NCI-H128 (cell line): Measurements from ENCODE around the gene SYNDIG1.

Source experiments
- DNase-seq: peaks from one replicate; lab custom pipeline; 2025; ENCODE audit not compliant: unreplicated experiment; lab: John Stamatoyannopoulos, UW

The SYNDIG1 gene

GRCh38 chr20:24446811-24447210 lies 22.6 kb upstream of the SYNDIG1 start:
- DNase-seq, result no peak

GRCh38 chr20:24448170-24448569 lies 21.3 kb upstream of the SYNDIG1 start:
- no peak for DNase-seq

- DNase-seq, result no peak
Observed at GRCh38 chr20:24449026-24449720, 20.3 kb upstream of the SYNDIG1 start.

- DNase-seq, result no peak
Observed at GRCh38 chr20:24450177-24450576, 19.3 kb upstream of the SYNDIG1 start.

- DNase-seq, result no peak
Observed at GRCh38 chr20:24450624-24451376, 18.6 kb upstream of the SYNDIG1 start.

GRCh38 chr20:24451428-24451827 lies 18.0 kb upstream of the SYNDIG1 start:
- DNase-seq, result no peak

- DNase-seq, result no peak
Observed at GRCh38 chr20:24452016-24452415, 17.4 kb upstream of the SYNDIG1 start.

- DNase-seq, result no peak
Observed at GRCh38 chr20:24452498-24453127, 16.8 kb upstream of the SYNDIG1 start.

GRCh38 chr20:24453869-24454268 lies 15.6 kb upstream of the SYNDIG1 start:
- DNase-seq, result no peak

GRCh38 chr20:24455081-24455480 lies 14.3 kb upstream of the SYNDIG1 start:
- DNase-seq, result no peak

- no peak for DNase-seq
Observed at GRCh38 chr20:24456398-24456781, 13.0 kb upstream of the SYNDIG1 start.

GRCh38 chr20:24458436-24458835 lies 11.0 kb upstream of the SYNDIG1 start:
- DNase-seq, result no peak

- DNase-seq, result no peak
Observed at GRCh38 chr20:24459733-24460132, 9.7 kb upstream of the SYNDIG1 start.

GRCh38 chr20:24460712-24461111 lies 8.7 kb upstream of the SYNDIG1 start:
- no peak for DNase-seq

GRCh38 chr20:24461848-24462247 lies 7.6 kb upstream of the SYNDIG1 start:
- no peak for DNase-seq

GRCh38 chr20:24462460-24463010 lies 6.9 kb upstream of the SYNDIG1 start:
- no peak for DNase-seq

- no peak for DNase-seq
Observed at GRCh38 chr20:24465159-24465558, 4.3 kb upstream of the SYNDIG1 start.

GRCh38 chr20:24465730-24466129 lies 3.7 kb upstream of the SYNDIG1 start:
- DNase-seq, result no peak

GRCh38 chr20:24468401-24469115 lies 871 bp upstream of the SYNDIG1 start:
- DNase-seq, result no peak

GRCh38 chr20:24469894-24470745 lies 691 bp downstream of the SYNDIG1 start:
- DNase-seq, result no peak
